Heart left ventricle (tissue), 16 donors: ENCODE measurements around the gene ZNF423. TPM values are rescaled to one million over a fixed set of nuclear protein-coding genes. Genes with fewer than 3 reads are reported as not detected.

Source experiments
- ATAC-seq, 4 donors: fragments of 200-7000 bp; cut with Tn5 transposase; one replicate each; pipeline ENCODE4 v1.9.1; 2020 to 2022; ENCODE audit warnings: moderate library complexity in 4 of 4, mild to moderate bottlenecking in 3 of 4, moderate number of reproducible peaks in 1 of 4
- DNase-seq, 5 donors: peaks; one replicate each; pipeline ENCODE4 v3.0.0-alpha.2; 2020
- H3K27ac ChIP-seq, 12 donors: fragments of 200-600 bp; sonication (generic) in 4 of 12; one replicate each; pipeline versions ENCODE4 v1.5.0 to v1.8.0; 2016 to 2022; ENCODE audit warnings: mild to moderate bottlenecking in 2 of 12
- H3K27me3 ChIP-seq, 9 donors: fragments of 200-600 bp; sonication (generic) in 2 of 9; one replicate each; pipeline versions ENCODE4 v1.5.1 to v1.8.0; 2016 to 2022; ENCODE audit warnings: mild to moderate bottlenecking in 3 of 9
- H3K36me3 ChIP-seq, 9 donors: fragments of 200-600 bp; sonication (generic) in 2 of 9; one replicate each; pipeline versions ENCODE4 v1.5.0 to v1.8.0; 2018 to 2022; ENCODE audit warnings: mild to moderate bottlenecking in 2 of 9
- H3K4me1 ChIP-seq, 12 donors: fragments of 200-600 bp; sonication (generic) in 4 of 12; one replicate each; pipeline versions ENCODE4 v1.5.0 to v1.8.0; 2016 to 2022; ENCODE audit warnings: mild to moderate bottlenecking in 3 of 12
- H3K4me3 ChIP-seq, 12 donors: fragments of 200-600 bp; sonication (generic) in 4 of 12; one replicate each; pipeline versions ENCODE4 v1.5.0 to v1.8.0; 2017 to 2022; ENCODE audit warnings: mild to moderate bottlenecking in 9 of 12, moderate library complexity in 4 of 12
- H3K9me3 ChIP-seq, 12 donors: fragments of 200-600 bp; sonication (generic) in 4 of 12; one replicate each; pipeline versions ENCODE4 v1.5.0 to v1.8.0; 2016 to 2022; ENCODE audit warnings: mild to moderate bottlenecking in 1 of 12
- POLR2A ChIP-seq, 2 donors: fragments of 450-650 bp; IDR thresholded peaks; one replicate each; pipeline ENCODE4 v1.6.1; 2017; ENCODE audit warnings: antibody characterized with exemption in 2 of 2, mild to moderate bottlenecking in 2 of 2, moderate library complexity in 2 of 2
- WGBS, 4 donors: extraction: QIAGEN DNeasy Blood & Tissue Kit in 2 of 4; methylation state at CpG; one replicate each; pipeline versions ENCODE4 v1.1.5 to v1.1.7; 2013 to 2018; 5-methylcytosine and 5-hydroxymethylcytosine counted together
- intact Hi-C, 10 donors: fragments of 100-400 bp; cut with DNase I; formaldehyde crosslinking; loops; one replicate each; pipeline versions ENCODE4 v1.11.1 to v1.14.2; 2022
- polyA plus RNA-seq, 2 donors: library from polyadenylated mRNA; stranded (reverse); fragments of 200-250 nt; gene quantifications; one replicate each; pipeline ENCODE4 v1.2.3, GENCODE V29; 2013
- total RNA-seq, 9 donors: library from RNA; depleted of rRNA in 2 of 9; stranded (reverse); fragments of >200 nt in 2 of 9; fragmentation: NEBNext Ultra II Directional in 3 of 9; extraction: Animal tissue kit (Norgen Biotek cat#: 25700) in 3 of 9; gene quantifications; one replicate each; pipeline versions ENCODE4 v1.1.0 to v1.2.4, GENCODE V29; 2016 to 2023
- TF ChIP-seq, protein P1 (sequence below), 12 donors: fragments of 200-600 bp; sonication (generic) in 4 of 12; IDR thresholded peaks; one replicate each; pipeline versions ENCODE4 v1.5.0 to v1.8.0; 2018 to 2022; ENCODE audit warnings: antibody characterized with exemption in 12 of 12, mild to moderate bottlenecking in 5 of 12
- donor health status: ischemic (EF 13 %, LVEDD 7.1; RV severe dilation, severe dysfunction).
- donor health status: healthy with polysubstance abuse.
- donor health status: DM: no; HTN: yes; CAD: no.
- donor health status: DM: no; HTN: no; CAD: no.
- donor health status: ischemic (EF 25% LVEDD 6.9; RV normal size, moderate dysfunction).
- donor health status: ischemic (EF 25% LVEDD 5.7; RV mildly dilated, moderate dysfunction).
- donor health status: healthy.
- donor health status: DM: yes; HTN: yes; CAD: no.
- donor health status: ischemic (EF 35%, LVEDD 5.7; RV mildly dilated, moderate dysfunction).
- donor health status: nonischemic (EF 11% LVEDD 7.7; RV severe dilation, severe dysfunction).
- donor health status: DM: yes; HTN: yes; CAD: no.
- donor health status: PGD.
- donor health status: ischemic (EF 29% LVEDD 5.4; RV normal size, mild dysfunction).
- donor health status: nonischemic (EF 23%, LVEDD 6.1; RV moderate dilation, normal function).

The ZNF423 gene
- total and polyA plus RNA-seq, 11 donors, result 1.8 to 10.4 (median 5.7) TPM

DNA sequence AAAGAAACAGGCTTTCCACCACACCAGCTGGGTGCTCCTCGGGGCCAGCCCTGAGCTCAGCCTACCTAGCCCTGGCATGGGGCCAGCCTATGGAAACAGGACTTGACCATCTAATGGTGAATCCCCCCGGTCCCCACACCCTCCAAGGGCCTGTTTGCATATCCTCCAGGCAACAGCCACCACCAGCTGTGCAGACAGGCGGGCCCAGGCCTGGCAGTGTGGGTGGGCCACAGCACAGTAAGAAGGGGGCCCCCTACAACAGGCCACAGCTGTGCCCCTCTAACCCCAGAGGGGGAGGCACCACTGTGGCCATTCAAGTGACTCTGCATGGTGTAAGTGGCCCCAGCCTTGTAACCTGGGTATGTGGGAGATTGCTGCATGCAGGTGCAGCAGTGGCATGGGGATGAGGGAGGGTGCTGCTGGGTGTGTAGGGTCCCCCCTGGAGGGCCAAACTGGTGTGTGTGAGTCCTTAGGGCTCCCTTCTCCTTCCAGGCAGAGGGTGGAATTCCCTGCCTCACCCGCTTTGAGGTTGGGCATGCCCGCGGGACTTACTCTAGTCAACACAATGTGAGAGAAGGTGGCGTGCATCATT is 334.1 kb downstream of the ZNF423 start:
- H3K27me3 ChIP-seq, result no peaks in the 10 kb centered on the region
- H3K4me3 ChIP-seq, result no peak overlapping the region
- intact Hi-C loops, result no loop called here
- DNase-seq (no peak), ATAC-seq (no peak)
- H3K9me3 ChIP-seq, result no peaks in the 10 kb centered on the region
- H3K4me1 ChIP-seq, result peaks cover 0 to 7% (median 0%) of the 10 kb centered on the region in 12 donors
- H3K27ac ChIP-seq, result no peak overlapping the region
- WGBS, 4 donors, result 92 to 100% (median 95%) methylated on average over 1 to 7 of the region's 7 CpGs
- TF ChIP-seq, protein P1, sequence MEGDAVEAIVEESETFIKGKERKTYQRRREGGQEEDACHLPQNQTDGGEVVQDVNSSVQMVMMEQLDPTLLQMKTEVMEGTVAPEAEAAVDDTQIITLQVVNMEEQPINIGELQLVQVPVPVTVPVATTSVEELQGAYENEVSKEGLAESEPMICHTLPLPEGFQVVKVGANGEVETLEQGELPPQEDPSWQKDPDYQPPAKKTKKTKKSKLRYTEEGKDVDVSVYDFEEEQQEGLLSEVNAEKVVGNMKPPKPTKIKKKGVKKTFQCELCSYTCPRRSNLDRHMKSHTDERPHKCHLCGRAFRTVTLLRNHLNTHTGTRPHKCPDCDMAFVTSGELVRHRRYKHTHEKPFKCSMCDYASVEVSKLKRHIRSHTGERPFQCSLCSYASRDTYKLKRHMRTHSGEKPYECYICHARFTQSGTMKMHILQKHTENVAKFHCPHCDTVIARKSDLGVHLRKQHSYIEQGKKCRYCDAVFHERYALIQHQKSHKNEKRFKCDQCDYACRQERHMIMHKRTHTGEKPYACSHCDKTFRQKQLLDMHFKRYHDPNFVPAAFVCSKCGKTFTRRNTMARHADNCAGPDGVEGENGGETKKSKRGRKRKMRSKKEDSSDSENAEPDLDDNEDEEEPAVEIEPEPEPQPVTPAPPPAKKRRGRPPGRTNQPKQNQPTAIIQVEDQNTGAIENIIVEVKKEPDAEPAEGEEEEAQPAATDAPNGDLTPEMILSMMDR (IDR thresholded peaks at IDR 0.05), result no peak
- no peak for TF ChIP-seq POLR2A (IDR thresholded peaks at IDR 0.05)
- H3K36me3 ChIP-seq, result peaks cover 0 to 30% (median 9%) of the 10 kb centered on the region in 9 donors

DNA sequence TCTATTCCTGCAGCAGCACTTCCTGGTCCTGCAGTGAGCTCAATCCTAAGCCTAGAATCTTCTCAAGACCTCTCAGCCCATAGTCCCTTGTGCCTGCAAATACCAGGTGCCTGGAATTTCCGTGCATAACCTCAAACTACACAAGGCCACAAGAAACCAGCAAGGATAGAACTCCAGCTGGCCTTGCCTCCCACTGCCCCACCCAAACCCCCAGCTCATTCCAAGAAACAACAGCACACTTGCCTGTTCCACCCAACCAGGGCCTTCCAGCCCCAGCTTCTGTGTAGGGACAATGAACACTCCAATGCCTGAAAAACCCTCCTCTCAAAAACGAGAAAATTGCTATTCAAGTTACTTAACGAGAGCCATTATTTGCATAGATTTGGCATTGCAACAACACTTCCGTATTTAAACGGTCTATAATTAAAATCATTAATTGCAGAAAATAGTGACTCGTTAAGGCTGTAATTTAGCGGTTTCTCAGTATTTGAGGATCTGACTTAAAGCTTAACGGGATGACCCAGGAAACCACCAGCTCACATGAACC is 335.3 kb downstream of the ZNF423 start:
- no peak for ATAC-seq
- H3K4me1 ChIP-seq, result peaks cover 0 to 7% (median 0%) of the 10 kb centered on the region in 12 donors
- no peak overlapping the region for H3K27ac ChIP-seq
- 87 to 94% (median 92%) methylated on average over 8 of the region's 8 CpGs for WGBS, 4 donors
- no peak overlapping the region for H3K4me3 ChIP-seq
- no peaks in the 10 kb centered on the region for H3K9me3 ChIP-seq
- peaks cover 0 to 30% (median 9%) of the 10 kb centered on the region in 9 donors for H3K36me3 ChIP-seq
- DNase-seq, result no peak
- no peak for TF ChIP-seq POLR2A (IDR thresholded peaks at IDR 0.05)
- TF ChIP-seq, protein P1 (IDR thresholded peaks at IDR 0.05), result no peak
- intact Hi-C loops, result no loop called here
- no peaks in the 10 kb centered on the region for H3K27me3 ChIP-seq

DNA sequence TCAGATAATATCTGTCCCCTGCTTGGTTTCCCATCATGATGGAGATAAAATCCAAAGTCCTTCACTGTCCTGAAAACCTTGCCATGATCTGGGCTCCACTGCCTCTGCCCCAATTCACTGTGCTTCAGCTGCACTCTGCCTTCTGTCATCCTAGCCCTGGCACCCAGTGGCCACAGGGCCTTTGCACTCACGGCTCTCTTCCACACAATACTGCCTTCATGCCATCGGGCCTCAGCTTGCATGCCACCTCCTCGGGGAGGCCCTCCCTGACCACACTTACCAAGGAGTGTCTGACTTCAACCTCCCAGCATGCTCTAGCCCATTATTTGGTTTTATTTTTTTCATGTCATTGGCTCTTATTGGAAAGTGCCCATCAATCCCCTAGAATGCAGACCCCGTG is 336.2 kb downstream of the ZNF423 start:
- WGBS, 4 donors, result 92 to 96% (median 95%) methylated on average over 4 of the region's 4 CpGs
- Histone ChIP-seq H3K9me3 (no peaks in the 10 kb centered on the region), H3K4me1 (peaks cover 0 to 6% (median 0%) of the 10 kb centered on the region in 12 donors), H3K4me3 (no peak overlapping the region), H3K27me3 (no peaks in the 10 kb centered on the region), H3K27ac (no peak overlapping the region), H3K36me3 (peaks cover 0 to 30% (median 9%) of the 10 kb centered on the region in 9 donors)
- no peak for ATAC-seq
- no peak for DNase-seq
- intact Hi-C loops, result no loop called here
- TF ChIP-seq, protein P1 (IDR thresholded peaks at IDR 0.05), result no peak
- TF ChIP-seq POLR2A (IDR thresholded peaks at IDR 0.05), result no peak

DNA sequence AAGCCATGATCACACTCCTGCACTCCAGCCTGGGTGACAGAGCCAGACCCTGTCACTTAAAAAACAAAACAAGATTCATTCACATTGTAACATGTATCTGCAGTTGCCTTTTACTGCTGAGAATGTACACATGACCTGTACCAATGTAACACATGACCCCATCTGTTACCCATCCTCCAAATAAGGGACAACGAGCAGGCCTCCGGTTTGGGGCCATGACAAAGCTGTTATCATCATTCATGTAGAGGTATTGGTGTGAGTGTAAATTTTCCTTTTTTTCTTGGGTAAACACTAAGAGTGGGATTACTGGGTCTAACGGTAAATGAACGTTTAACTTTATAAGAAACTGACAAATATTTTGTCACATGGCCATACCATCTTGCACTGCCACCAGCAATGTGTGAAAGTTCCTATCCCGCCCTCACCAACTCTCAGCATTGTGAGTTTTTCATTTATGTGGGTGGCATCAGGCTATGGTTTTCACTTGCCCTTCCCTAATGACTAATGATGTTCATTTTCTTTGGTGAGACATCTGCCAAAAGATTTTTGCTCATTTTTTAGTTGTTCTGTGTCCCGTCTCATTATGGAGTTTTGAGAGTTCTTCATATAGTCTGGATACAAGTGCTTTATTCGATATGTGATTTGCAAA is 336.8 kb downstream of the ZNF423 start:
- no peak overlapping the region for H3K4me3 ChIP-seq
- intact Hi-C loops, result no loop called here
- H3K9me3 ChIP-seq, result no peaks in the 10 kb centered on the region
- ATAC-seq (no peak), DNase-seq (no peak)
- 93 to 97% (median 94%) methylated on average over 7 of the region's 7 CpGs for WGBS, 4 donors
- H3K36me3 ChIP-seq, result peaks cover 0 to 30% (median 9%) of the 10 kb centered on the region in 9 donors
- no peaks in the 10 kb centered on the region for H3K4me1 ChIP-seq
- TF ChIP-seq, protein P1 (IDR thresholded peaks at IDR 0.05), result no peak
- TF ChIP-seq POLR2A (IDR thresholded peaks at IDR 0.05), result no peak
- no peak overlapping the region for H3K27ac ChIP-seq
- H3K27me3 ChIP-seq, result no peaks in the 10 kb centered on the region
